Measurements from ENCODE around the gene SYTL3.

- TF ChIP-seq CTCF (IDR thresholded peaks at IDR 0.05) (no peak), POLR2A (IDR thresholded peaks at IDR 0.05) (no peak)
Observed at GRCh38 chr6:158654498-158654897, 4.6 kb downstream of the SYTL3 start.

Measured in suprapubic skin (tissue), 3 donors.